GM21515 (cell line): ENCODE measurements around the gene SYT7.

ENCODE experiments used
- ATAC-seq: cut with Tn5 transposase; IDR thresholded peaks from one replicate; pipeline ENCODE4 v1.9.1; 2021; ENCODE audit not compliant: unreplicated experiment

Gene SYT7

GRCh38 chr11:61522881-61523280 lies 58.0 kb downstream of the SYT7 start:
- no peak for ATAC-seq

GRCh38 chr11:61518032-61518795 lies 62.7 kb downstream of the SYT7 start:
- ATAC-seq, result no peak

DNA sequence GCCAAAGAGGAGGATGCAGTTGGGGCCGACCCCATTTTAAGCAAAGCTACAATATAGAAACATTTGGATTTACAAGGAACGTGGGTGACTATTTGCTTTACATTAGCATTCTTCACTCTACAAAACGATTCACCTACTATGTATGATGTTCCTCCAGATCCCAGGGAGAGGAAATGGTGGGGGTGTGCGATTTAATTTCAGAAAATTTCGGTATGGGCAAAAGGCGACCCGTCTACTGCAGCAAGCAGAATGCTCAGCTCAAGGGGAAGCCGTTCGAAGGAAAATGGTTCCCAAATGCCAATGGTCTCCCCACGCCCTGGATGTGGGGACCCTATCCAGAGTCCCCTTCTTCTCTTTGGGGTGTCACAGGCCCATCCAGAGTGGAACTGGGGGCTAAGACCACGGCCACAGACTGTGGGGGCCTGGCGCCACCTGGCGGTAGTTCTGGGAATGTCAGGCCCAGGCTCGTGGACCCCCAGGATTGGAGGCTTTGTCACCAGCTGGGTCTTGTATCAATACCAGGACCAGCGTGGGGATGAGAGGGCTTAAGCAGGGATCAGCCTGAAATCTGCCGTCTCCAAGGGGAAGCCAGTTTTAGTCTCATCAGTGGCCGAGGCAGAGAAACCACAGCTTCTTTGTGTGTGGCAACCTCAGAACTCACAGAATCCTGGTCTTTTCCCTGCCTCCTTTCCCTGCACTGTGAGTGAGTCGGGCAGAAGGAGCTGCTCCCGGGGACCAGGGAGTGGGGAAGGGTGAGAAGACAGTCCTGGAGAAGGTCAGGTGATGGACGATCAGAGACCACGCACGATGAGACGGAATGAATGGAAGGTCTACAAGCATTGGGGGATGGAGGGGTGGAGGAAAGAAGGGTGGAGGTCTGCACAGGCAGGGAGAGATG lies 64.0 kb downstream of the SYT7 start:
- ATAC-seq, result no peak

- ATAC-seq, result no peak
Observed at GRCh38 chr11:61516191-61516590, 64.7 kb downstream of the SYT7 start.

GRCh38 chr11:61515686-61516085 lies 65.2 kb downstream of the SYT7 start:
- no peak for ATAC-seq

DNA sequence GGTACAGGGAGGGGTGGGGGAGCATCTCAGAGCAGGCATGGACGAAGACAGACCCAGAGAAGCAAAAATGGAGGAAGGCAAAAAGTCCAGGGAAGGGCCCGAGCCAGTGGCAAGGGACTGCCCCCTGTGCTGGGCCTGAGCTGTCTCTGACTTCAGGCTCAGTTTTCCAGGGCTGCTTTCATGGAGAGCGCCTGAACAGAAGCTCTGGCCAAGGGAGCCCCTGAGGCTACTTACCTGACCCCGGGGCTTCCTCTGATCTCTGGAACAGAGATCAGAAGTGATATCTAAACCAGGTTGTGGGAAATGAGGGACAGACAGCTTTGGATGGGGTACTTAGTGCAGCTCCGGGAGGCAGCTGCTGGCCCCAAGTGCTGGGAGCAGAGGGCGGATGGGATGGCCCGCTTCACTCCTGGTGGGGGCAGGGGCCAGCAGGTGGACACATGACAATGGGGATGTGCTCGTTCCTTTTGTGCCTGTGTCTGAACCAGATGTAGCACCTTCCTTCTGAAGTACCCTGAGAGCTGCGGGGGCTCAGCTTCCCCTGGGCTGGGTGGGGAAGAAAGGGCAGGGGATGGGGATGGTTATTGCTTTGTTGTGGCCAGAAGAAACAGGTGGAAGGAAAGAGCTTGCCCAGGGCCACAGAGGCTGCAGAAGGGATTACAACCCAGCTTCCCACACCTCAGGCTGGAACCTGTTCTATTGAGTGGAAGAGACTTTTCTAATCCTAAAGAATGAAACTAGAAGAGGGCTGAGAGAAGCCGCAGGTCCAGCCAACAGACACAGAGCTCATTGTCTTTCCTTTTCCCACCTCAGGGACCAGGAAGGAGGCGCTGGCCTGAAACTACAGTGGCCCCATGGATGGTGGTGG lies 66.6 kb downstream of the SYT7 start:
- no peak for ATAC-seq

DNA sequence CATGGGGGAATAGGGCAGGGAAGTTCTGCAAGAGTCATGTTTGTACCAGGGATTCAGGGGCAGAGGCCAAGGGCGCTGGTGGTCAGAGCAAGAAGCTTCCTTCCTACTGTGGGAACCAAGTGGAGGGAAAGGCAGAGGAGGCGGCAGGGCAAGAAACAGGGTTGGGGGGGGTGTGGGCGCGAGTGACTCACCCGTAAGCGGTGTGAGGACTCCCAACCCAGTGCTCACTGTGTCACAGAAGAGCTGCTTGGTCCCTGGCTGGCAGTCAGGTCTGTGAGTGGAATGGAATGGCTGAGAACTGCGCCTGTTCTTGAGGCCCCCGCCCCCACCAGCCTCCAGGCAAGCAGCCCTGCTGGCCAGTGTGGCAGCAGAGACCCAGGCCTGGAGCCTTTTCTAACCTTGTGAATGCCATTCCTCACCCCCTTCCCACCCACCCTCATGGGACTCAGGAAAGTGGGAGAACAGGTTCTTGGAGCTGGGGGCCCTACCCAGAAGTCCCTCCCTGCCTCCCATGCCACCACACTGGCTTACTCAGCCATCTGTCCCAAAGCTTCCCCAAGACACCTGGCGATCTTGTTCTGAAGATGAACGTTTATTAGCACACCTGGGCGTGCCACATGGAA lies 67.6 kb downstream of the SYT7 start:
- ATAC-seq, result no peak

DNA sequence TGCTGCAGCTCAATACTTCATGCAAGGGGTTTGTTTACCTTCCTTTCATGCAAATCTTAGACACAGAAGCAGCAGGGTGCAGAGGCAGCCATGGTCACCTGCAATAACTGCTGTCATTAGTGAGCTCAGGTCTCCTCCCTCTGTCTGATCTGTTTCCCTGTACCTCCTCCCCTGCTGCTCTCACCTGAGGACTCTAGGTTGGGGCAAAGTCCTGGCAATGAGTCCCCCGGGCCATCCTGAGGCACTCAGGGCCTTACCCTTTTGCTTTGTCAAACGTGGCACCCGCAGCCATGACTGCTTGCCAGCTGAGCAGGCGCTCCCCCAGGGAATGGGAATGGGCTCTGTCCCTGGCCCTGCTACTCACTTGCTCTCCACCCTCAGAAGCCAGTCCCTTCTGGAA lies 68.4 kb downstream of the SYT7 start:
- ATAC-seq, result no peak

GRCh38 chr11:61511383-61511782 lies 69.5 kb downstream of the SYT7 start:
- ATAC-seq, result no peak

DNA sequence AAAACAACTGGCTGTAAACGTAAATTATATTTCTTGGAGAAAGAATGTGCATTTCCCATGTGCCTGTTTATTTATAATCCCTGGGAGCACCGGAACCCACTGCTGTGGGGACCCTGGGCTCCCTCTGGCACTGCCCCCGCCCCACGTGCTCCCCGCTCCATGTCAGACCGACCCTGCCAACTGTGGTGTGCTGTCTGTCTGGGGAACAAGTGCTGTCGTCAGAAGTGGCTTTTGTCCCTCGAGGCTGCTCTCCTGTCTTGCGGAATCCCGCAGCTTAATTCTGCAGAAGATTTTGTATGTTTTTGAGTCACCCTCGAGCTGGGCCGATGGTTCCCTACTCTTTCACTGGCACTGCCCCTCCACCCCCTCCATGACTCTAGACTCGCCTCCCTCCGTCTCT lies 69.9 kb downstream of the SYT7 start:
- ATAC-seq, result no peak

DNA sequence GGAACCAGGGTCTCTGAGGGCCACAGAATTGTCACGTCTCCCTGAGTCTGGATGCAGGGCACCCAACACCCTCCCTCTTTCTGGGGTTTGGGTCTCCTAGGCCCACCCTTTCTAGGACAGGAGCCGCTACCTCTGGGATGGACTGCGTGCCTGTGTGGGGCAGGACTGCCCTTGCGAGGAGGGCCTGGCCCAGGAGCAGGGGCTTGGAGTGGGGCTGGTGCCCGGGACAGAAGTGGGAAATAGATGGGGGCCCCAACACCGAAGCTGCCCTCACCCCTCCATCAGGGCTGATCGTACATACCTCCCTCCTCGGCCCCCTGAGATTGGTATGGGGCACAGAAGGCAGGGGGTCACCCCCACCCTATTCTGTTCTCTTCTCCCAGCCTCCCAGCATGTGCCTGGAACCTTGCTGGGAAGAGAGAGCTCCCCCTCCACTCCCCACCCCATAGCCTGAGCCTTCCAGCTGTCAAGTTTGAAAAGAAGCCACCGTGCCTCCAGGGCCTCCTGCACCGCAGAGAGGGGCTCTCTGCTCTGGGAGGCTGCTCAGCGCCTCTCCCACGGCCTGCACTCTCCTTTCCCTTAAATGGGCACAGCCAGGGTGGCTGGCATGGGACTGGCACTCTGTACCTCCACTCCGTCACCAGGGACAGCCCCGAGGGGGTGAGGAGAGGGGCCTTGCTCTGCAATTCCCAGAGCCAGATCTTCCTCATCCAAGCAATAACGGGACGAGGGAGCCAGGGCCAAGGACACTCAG lies 70.5 kb downstream of the SYT7 start:
- ATAC-seq, result no peak

DNA sequence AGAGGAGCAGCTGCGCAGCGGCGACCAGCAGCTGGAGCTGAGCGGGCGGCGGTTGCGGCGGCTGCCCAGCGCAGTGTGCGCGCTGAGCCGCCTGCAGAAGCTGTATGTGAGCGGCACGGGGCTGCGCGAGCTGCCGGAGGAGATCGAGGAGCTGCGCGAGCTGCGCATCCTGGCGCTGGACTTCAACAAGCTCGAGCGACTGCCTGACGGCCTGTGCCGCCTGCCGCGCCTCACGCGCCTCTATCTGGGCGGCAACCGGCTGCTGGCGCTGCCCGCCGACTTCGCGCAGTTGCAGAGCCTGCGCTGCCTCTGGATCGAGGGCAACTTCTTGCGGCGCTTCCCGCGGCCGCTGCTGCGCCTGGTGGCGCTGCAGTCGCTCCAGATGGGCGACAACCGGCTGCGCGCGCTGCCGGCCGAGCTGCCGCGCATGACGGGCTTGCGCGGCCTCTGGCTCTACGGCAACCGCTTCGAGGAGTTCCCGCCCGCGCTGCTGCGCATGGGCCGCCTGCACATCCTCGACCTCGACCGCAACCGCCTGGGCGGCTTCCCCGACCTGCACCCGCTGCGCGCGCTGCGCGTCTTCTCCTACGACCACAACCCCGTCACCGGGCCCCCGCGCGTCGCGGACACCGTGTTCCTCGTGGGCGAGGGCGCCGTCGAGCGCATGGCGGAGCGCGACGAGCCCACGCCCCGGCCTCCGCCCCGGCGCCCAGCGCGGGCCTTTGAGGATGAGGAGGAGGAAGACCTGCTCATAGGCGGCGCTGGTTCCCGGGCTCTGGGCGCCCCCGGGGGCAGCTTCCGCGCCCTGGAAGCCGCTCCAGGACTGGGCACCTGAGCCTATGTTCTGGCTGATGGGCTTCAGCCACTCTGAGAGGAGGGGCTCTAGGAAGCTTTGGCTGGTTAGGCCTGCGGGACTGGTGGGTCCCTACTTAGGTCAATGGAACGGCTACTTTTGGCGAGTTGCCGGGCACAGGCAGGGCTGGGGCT lies 71.5 kb downstream of the SYT7 start:
- no peak for ATAC-seq

DNA sequence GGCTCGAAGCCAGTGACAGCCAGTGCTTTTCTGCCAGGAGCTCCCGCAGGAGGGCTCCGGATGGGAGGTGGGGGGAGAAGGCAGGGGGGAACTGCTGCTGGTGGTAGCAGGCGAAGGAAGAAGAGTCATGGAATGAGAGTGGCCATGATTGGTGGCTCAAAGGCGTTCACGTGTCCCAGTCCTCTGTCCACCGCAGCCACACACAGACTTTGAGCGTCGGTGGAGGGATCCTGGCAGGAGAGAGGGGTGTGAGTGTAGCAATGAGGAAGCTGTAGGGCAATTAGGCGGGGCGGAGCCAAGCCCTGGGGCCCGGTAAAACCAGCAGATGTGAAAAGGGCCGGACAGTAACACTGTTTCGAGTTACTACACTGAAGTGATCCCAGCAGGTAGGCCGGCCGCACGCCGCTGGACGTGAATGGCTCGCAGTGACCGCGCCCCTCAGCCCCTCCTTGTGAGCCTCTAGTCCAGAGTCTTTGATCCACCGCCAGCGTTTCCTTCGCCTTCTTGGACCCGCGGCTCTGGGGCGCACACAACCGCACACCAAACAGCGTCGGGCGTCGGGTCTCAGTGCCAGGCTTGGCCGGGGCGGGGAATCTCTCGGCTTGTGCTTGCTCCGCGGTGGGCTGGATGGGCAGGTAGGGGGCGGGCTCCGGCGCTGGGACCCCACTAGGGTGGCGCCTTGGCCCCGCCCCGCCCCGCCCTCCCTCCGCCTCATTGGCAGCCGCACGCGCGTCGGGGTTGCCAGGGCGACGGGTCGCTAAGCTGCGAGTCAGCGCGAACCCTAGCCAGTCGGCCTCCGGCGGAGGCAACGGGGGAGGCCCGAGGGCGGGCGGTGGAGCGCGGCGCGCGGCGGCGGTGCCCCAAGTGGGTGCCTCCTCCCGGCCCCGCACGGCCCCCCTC lies 72.7 kb downstream of the SYT7 start, which contains the start of gene LRRC10B:
Gene LRRC10B, plus strand, starts transcription at position 788 of the 900 bp plus-strand sequence. CDS start 250 bp downstream, outside the sequence.
- ATAC-seq, result no peak

GRCh38 chr11:61507012-61507768 lies 73.7 kb downstream of the SYT7 start:
- ATAC-seq, result no peak

DNA sequence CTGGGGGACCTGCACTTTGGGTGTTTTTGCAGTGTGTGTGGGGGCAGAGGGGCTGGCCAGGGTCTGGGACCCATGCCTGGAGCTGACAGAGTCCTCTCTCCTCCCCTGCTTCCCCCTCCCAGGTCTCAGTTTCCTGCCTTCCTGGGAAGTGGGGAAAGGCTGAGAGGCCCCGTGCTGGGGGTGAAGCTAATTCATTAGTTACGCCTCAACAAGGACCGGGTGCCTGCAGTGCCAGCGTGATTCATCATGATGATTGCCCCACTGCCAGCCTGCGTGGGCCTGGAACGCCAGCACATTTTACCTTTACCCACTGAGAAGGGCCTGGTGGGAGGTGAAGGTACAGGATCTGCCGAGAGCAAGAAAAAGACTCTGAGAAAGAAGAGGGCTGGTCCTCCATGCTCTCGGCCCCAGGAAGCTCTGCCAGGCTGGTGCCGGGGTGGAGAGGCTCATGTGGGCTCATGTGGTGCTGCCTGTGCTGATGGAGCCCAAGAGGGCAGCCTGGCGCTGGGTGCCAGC lies 75.2 kb downstream of the SYT7 start:
- ATAC-seq, result no peak

GRCh38 chr11:61505106-61505505 lies 75.8 kb downstream of the SYT7 start:
- no peak for ATAC-seq
